HepG2 (cell line): ENCODE measurements around the gene GLYAT. TPM values are rescaled to one million over a fixed set of nuclear protein-coding genes. Genes with fewer than 3 reads are reported as not detected.

Experiments
- ATAC-seq: fragments of 200-7000 bp; cut with Tn5 transposase; 3 replicates; pipeline ENCODE4 v1.9.1; 2020; ENCODE audit warnings: mild to moderate bottlenecking, moderate library complexity
- BruUV-seq: library from RNA; stranded (reverse); fragments of 400-500 nt; replicated peaks from 2 replicates; lab custom pipeline; 2021; lab: Mats Ljungman, UMichigan
- CTCF ChIA-PET: fragments of 300-600 bp; formaldehyde crosslinking; extraction: SDS; loops from one replicate; lab custom pipeline; 2021; ENCODE audit warnings: low total read pairs, inconsistent platforms, low intra/inter-chr PET ratio; lab: Yijun Ruan, JAX
- POLR2A ChIA-PET: fragments of 350-600 bp; sonication (Branson Sonifier 250); formaldehyde crosslinking; loops from one replicate; lab custom pipeline; 2020; ENCODE audit warnings: antibody characterized with exemption, inconsistent platforms; lab: Yijun Ruan, JAX
- DNase-seq: peaks from one replicate; pipeline ENCODE4 v3.0.0-alpha.2; 2015; ENCODE audit warnings: low spot score
- FAIRE-seq: peaks from 3 replicates; lab custom pipeline; 2011; peaks lifted over from hg19 to GRCh38; lab: Jason Lieb, UNC
- H2AFZ ChIP-seq: one replicate; pipeline ENCODE4 v1.6.1; 2011; ENCODE audit warnings: low read length, inconsistent platforms
- H3K27ac ChIP-seq: fragments of 300-600 bp; 3 replicates; pipeline ENCODE4 v1.8.0; 2011; ENCODE audit warnings: mixed run types, mild to moderate bottlenecking, mixed read lengths, low read length, inconsistent platforms; ENCODE audit not compliant: insufficient read depth; ENCODE audit errors: extremely low read length
- H3K27me3 ChIP-seq, 2 experiments: fragments of 200-600 bp in 1 of 2; 2 replicates in 1 of 2; 3 replicates in 1 of 2; pipeline versions ENCODE4 v1.6.0 to v1.8.0; 2011; ENCODE audit warnings: low read length in 2 of 2, mild to moderate bottlenecking in 2 of 2, moderate library complexity in 2 of 2, inconsistent platforms in 1 of 2; ENCODE audit not compliant: insufficient read depth in 2 of 2, control insufficient read depth in 1 of 2
- H3K36me3 ChIP-seq, 2 experiments: fragments of 200-600 bp in 1 of 2; replicated peaks in 1 of 2; 2 replicates in 1 of 2; 3 replicates in 1 of 2; pipeline versions ENCODE4 v1.5.1 to v1.8.0; 2011; ENCODE audit warnings: low read length in 2 of 2, inconsistent platforms in 1 of 2; ENCODE audit not compliant: insufficient read depth in 2 of 2, control insufficient read depth in 1 of 2
- H3K4me1 ChIP-seq: 2 replicates; pipeline ENCODE4 v1.5.1; 2012; ENCODE audit warnings: low read length, inconsistent platforms; ENCODE audit not compliant: insufficient read depth
- H3K4me2 ChIP-seq: 2 replicates; pipeline ENCODE4 v1.6.0; 2011; ENCODE audit warnings: low read depth, low read length, inconsistent platforms
- H3K4me3 ChIP-seq, 3 experiments: fragments of 200-600 bp in 1 of 3; sonication (generic), shearing (Covaris generic) in 1 of 3; replicated peaks in 1 of 3; 2 replicates each; pipeline ENCODE4 v1.5.1; 2011 to 2016; ENCODE audit warnings: low read length in 3 of 3, inconsistent platforms in 2 of 3, low read depth in 2 of 3, mild to moderate bottlenecking in 2 of 3, control low read depth in 1 of 3, mixed read lengths in 1 of 3; ENCODE audit not compliant: insufficient read depth in 1 of 3
- H3K79me2 ChIP-seq: one replicate; pipeline ENCODE4 v1.6.1; 2011; ENCODE audit warnings: low read length, inconsistent platforms; ENCODE audit not compliant: insufficient read depth
- H3K9ac ChIP-seq: 2 replicates; pipeline ENCODE4 v1.6.0; 2011; ENCODE audit warnings: mild to moderate bottlenecking, low read depth, low read length, inconsistent platforms; ENCODE audit not compliant: insufficient read depth
- H3K9me3 ChIP-seq: 2 replicates; pipeline ENCODE4 v1.5.1; 2012; ENCODE audit warnings: mild to moderate bottlenecking, low read length
- H4K20me1 ChIP-seq: 2 replicates; pipeline ENCODE4 v1.6.0; 2011; ENCODE audit warnings: inconsistent platforms, mild to moderate bottlenecking, low read length, moderate library complexity; ENCODE audit not compliant: insufficient read depth
- REL ChIP-seq: sonication (generic); formaldehyde crosslinking; conservative IDR thresholded peaks from 2 replicates; pipeline ENCODE4 v1.8.0; 2022; ENCODE audit warnings: mild to moderate bottlenecking, missing genetic modification reagents, moderate library complexity
- REPIN1 ChIP-seq: sonication (generic); formaldehyde crosslinking; IDR thresholded peaks from 2 replicates; pipeline ENCODE4 v1.8.0; 2022; ENCODE audit warnings: missing genetic modification reagents, low read depth, mild to moderate bottlenecking, borderline replicate concordance
- WGBS: methylation state at CpG from one replicate; pipeline ENCODE4 v1.1.6; 2017; ENCODE audit warnings: low lambda C conversion rate; 5-methylcytosine and 5-hydroxymethylcytosine counted together
- in situ Hi-C: cut with HindIII; loops from 2 replicates; pipeline ENCODE4 v1.10.0; 2017; ENCODE audit warnings: low pct_unique_long_range_greater_than_20kb; ENCODE audit not compliant: extremely low pct_ligation_motif_present
- intact Hi-C: fragments of 100-400 bp; cut with micrococcal nuclease; formaldehyde crosslinking; loops from one replicate; pipeline ENCODE4 v1.10.0; 2022; ENCODE audit not compliant: unreplicated experiment
- polyA plus RNA-seq, 8 experiments: library from polyadenylated mRNA; depleted of rRNA in 3 of 8; stranded (reverse) in 7 of 8; unstranded in 1 of 8; fragments of >200 nt; fragmentation: Illumina TruSeq in 4 of 8; extraction: Trizol in 4 of 8; gene quantifications; 2 replicates each; pipeline versions ENCODE4 v1.2.1 to v1.2.3, GENCODE V29; 2011 to 2016; ENCODE audit warnings: low read depth in 4 of 8, missing spikeins in 1 of 8, mixed read lengths in 1 of 8; ENCODE audit not compliant: insufficient read depth in 1 of 8
- total RNA-seq, 5 experiments: library from RNA; depleted of rRNA; stranded (reverse); fragments of >200 nt; fragmentation: Illumina TruSeq; extraction: Trizol; gene quantifications; 2 replicates each; pipeline ENCODE4 v1.2.3, GENCODE V29; 2016; ENCODE audit warnings: low read depth in 1 of 5

GLYAT gene
- total and polyA plus RNA-seq, 2 of the 13 experiments (the other 11 are each of a cell fraction or from before 2014, with no cell fraction given) = not detected

GRCh38 chr11:58771458-58771855 is 39.7 kb upstream of the GLYAT start:
- H3K27ac ChIP-seq = no peak overlapping the region
- WGBS = 50% methylated on average over 3 of the region's 3 CpGs
- DNase-seq (no peak), FAIRE-seq (no peak), ATAC-seq (no peak)
- no peak overlapping the region for H3K4me2 ChIP-seq
- H3K79me2 ChIP-seq = no peaks in the 10 kb centered on the region
- no peak overlapping the region for H3K4me3 ChIP-seq
- H3K4me1 ChIP-seq = peaks cover 43% of the 10 kb centered on the region
- H3K36me3 ChIP-seq = no peaks in the 10 kb centered on the region
- no peak for TF ChIP-seq REL (CRISPR knock-in tag)
- no peaks in the 10 kb centered on the region for H4K20me1 ChIP-seq
- H3K27me3 ChIP-seq = no peaks in the 10 kb centered on the region; a peak in 1 of 5 replicates
- CTCF ChIA-PET = no interaction called here
- no peak overlapping the region for H2AFZ ChIP-seq
- no peaks in the 10 kb centered on the region for H3K9me3 ChIP-seq
- POLR2A ChIA-PET = no interaction called here
- in situ Hi-C loops (no loop called here), intact Hi-C loops (no loop called here)
- no TSS peak for BruUV-seq
- no peak overlapping the region for H3K9ac ChIP-seq

DNA sequence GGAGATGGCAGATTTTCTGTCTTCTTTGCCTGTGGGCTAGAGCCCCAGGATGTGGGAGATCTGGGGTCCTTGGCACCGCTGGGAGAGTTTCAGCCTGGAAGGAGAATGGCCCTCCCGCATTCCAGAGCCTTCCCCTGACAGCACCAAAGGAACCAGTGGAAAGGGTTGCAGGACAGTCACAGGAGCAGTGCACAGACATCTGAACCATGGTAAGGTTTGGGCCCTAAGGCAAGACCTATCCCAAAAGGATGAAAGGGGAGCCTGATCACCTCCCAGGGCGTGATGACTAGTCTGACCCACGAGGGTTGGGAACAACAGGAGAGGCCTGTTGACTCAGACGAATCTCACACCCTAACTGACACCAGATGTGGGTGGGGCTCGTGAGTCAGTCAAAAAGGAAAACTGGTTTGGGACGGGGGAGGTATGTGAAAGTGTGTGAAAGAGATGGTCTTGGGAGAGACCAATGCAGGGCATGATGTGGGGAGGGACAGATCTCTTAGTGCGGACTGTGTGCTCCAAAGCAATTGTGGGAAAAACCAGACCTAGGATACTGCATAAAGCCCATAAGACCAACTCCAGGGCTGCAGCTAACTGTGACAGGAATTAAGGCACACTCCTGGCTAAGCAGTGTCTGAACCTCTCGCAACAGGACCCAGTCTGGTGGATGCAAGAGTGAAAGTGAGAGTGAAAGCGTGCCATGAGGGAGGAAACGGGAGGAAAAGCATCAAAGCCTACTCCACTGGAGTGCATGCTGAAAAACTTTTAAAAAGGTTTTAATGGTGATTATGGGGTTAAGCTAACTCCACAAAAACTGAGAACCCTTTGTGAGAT is 39.1 kb upstream of the GLYAT start:
- ATAC-seq (no peak), FAIRE-seq (no peak)
- no TSS peak for BruUV-seq
- POLR2A ChIA-PET = no interaction called here
- H3K9ac ChIP-seq = no peak overlapping the region
- H2AFZ ChIP-seq = no peak overlapping the region
- no peak overlapping the region for H3K27ac ChIP-seq
- H3K27me3 ChIP-seq = no peaks in the 10 kb centered on the region; a peak in 1 of 5 replicates
- TF ChIP-seq REPIN1 (CRISPR knock-in tag) (no peak), REL (CRISPR knock-in tag) (no peak)
- TF ChIP-seq, all 625 proteins: peak for 0
- no peak for DNase-seq
- in situ Hi-C loops (no loop called here), intact Hi-C loops (no loop called here)
- Histone ChIP-seq H3K9me3 (no peaks in the 10 kb centered on the region), H4K20me1 (no peaks in the 10 kb centered on the region), H3K36me3 (no peaks in the 10 kb centered on the region), H3K4me1 (peaks cover 43% of the 10 kb centered on the region), H3K79me2 (no peaks in the 10 kb centered on the region), H3K4me2 (no peak overlapping the region), H3K4me3 (no peak overlapping the region)
- CTCF ChIA-PET = no interaction called here
- WGBS = 63% methylated on average over 11 of the region's 11 CpGs
